HepG2 (cell line): ENCODE data around the gene CLPTM1. TPM values are rescaled to one million over a fixed set of nuclear protein-coding genes. Genes with fewer than 3 reads are reported as not detected.

Source experiments
- ERF ChIP-seq: IDR thresholded peaks from 2 replicates; pipeline ENCODE4 v1.6.1; 2018; ENCODE audit warnings: missing biosample characterization, missing genetic modification reagents
- GPN1 ChIP-seq: sonication (generic); formaldehyde crosslinking; IDR thresholded peaks from 2 replicates; pipeline ENCODE4 v1.5.1; 2020; ENCODE audit warnings: missing genetic modification reagents, borderline replicate concordance
- GTF2F1 ChIP-seq: fragments of 150-350 bp; IDR thresholded peaks from 2 replicates; pipeline ENCODE4 v1.6.1; 2014; ENCODE audit warnings: low read length
- HCFC1 ChIP-seq: fragments of 150-350 bp; IDR thresholded peaks from 2 replicates; pipeline ENCODE4 v1.6.1; 2014; ENCODE audit warnings: low read depth, low read length
- HMG20A ChIP-seq: IDR thresholded peaks from 2 replicates; pipeline ENCODE4 v1.6.1; 2016; ENCODE audit warnings: borderline replicate concordance
- KDM6A ChIP-seq: IDR thresholded peaks from 2 replicates; pipeline ENCODE4 v1.6.1; 2016; ENCODE audit warnings: low read depth
- NR2F6 ChIP-seq, 2 experiments: IDR thresholded peaks; 2 replicates each; pipeline ENCODE4 v1.6.1; 2016; ENCODE audit warnings: antibody characterized with exemption in 1 of 2, mild to moderate bottlenecking in 1 of 2
- TP53 ChIP-seq: sonication (generic); formaldehyde crosslinking; conservative IDR thresholded peaks from 2 replicates; pipeline ENCODE4 v1.4.0; 2020; ENCODE audit warnings: missing genetic modification reagents
- YY1 ChIP-seq: IDR thresholded peaks from 2 replicates; pipeline ENCODE4 v1.6.1; 2011; ENCODE audit warnings: low read length, low read depth, moderate library complexity, mild to moderate bottlenecking; ENCODE audit not compliant: insufficient read depth, insufficient replicate concordance
- ZFP36 ChIP-seq: fragments of 150-350 bp; IDR thresholded peaks from 2 replicates; pipeline ENCODE4 v1.6.1; 2018; ENCODE audit warnings: borderline replicate concordance, low read length, low read depth; ENCODE audit not compliant: partially characterized antibody
- ZNF20 ChIP-seq: sonication (generic); formaldehyde crosslinking; IDR thresholded peaks from 2 replicates; pipeline ENCODE4 v1.4.0; 2020; ENCODE audit warnings: mild to moderate bottlenecking, moderate library complexity, missing genetic modification reagents
- ZNF253 ChIP-seq: sonication (generic); formaldehyde crosslinking; IDR thresholded peaks from 2 replicates; pipeline ENCODE4 v1.8.0; 2022; ENCODE audit warnings: mild to moderate bottlenecking, missing genetic modification reagents, borderline replicate concordance
- ZSCAN25 ChIP-seq: sonication (generic); formaldehyde crosslinking; IDR thresholded peaks from 2 replicates; pipeline ENCODE4 v1.8.0; 2022; ENCODE audit warnings: mild to moderate bottlenecking, missing genetic modification reagents
- polyA plus RNA-seq, 8 experiments: library from polyadenylated mRNA; depleted of rRNA in 3 of 8; stranded (reverse) in 7 of 8; unstranded in 1 of 8; fragments of >200 nt; fragmentation: Illumina TruSeq in 4 of 8; extraction: Trizol in 4 of 8; gene quantifications; 2 replicates each; pipeline versions ENCODE4 v1.2.1 to v1.2.3, GENCODE V29; 2011 to 2016; ENCODE audit warnings: low read depth in 4 of 8, missing spikeins in 1 of 8, mixed read lengths in 1 of 8; ENCODE audit not compliant: insufficient read depth in 1 of 8
- total RNA-seq, 5 experiments: library from RNA; depleted of rRNA; stranded (reverse); fragments of >200 nt; fragmentation: Illumina TruSeq; extraction: Trizol; gene quantifications; 2 replicates each; pipeline ENCODE4 v1.2.3, GENCODE V29; 2016; ENCODE audit warnings: low read depth in 1 of 5
- TF ChIP-seq, protein P1 (sequence below): sonication (generic); formaldehyde crosslinking; IDR thresholded peaks from 2 replicates; pipeline ENCODE4 v1.4.0; 2020; ENCODE audit warnings: mild to moderate bottlenecking, missing genetic modification reagents, borderline replicate concordance
- TF ChIP-seq, protein P2 (sequence below): sonication (generic); formaldehyde crosslinking; IDR thresholded peaks from 2 replicates; pipeline ENCODE4 v1.8.0; 2022; ENCODE audit warnings: mild to moderate bottlenecking, missing genetic modification reagents, moderate library complexity
- TF ChIP-seq, protein P3 (sequence below): sonication (generic); formaldehyde crosslinking; IDR thresholded peaks from 2 replicates; pipeline ENCODE4 v1.4.0; 2020; ENCODE audit warnings: mild to moderate bottlenecking, missing genetic modification reagents
- TF ChIP-seq, protein P4 (sequence below): sonication (generic); formaldehyde crosslinking; IDR thresholded peaks from 2 replicates; pipeline ENCODE4 v1.8.1; 2022; ENCODE audit warnings: low read depth, mild to moderate bottlenecking, missing genetic modification reagents
- TF ChIP-seq, protein P5 (sequence below): sonication (generic); formaldehyde crosslinking; IDR thresholded peaks from 2 replicates; pipeline ENCODE4 v1.5.0; 2020; ENCODE audit warnings: missing genetic modification reagents, mild to moderate bottlenecking, borderline replicate concordance

CLPTM1 gene
- total and polyA plus RNA-seq, 2 of the 13 experiments (the other 11 are each of a cell fraction or from before 2014, with no cell fraction given): 34.9 to 42.8 TPM

DNA sequence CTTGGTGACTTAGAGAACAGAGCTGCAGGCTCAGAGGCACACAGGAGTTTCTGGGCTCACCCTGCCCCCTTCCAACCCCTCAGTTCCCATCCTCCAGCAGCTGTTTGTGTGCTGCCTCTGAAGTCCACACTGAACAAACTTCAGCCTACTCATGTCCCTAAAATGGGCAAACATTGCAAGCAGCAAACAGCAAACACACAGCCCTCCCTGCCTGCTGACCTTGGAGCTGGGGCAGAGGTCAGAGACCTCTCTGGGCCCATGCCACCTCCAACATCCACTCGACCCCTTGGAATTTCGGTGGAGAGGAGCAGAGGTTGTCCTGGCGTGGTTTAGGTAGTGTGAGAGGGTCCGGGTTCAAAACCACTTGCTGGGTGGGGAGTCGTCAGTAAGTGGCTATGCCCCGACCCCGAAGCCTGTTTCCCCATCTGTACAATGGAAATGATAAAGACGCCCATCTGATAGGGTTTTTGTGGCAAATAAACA, 30.9 kb upstream of the CLPTM1 start (continued):
- TF ChIP-seq, protein P1, sequence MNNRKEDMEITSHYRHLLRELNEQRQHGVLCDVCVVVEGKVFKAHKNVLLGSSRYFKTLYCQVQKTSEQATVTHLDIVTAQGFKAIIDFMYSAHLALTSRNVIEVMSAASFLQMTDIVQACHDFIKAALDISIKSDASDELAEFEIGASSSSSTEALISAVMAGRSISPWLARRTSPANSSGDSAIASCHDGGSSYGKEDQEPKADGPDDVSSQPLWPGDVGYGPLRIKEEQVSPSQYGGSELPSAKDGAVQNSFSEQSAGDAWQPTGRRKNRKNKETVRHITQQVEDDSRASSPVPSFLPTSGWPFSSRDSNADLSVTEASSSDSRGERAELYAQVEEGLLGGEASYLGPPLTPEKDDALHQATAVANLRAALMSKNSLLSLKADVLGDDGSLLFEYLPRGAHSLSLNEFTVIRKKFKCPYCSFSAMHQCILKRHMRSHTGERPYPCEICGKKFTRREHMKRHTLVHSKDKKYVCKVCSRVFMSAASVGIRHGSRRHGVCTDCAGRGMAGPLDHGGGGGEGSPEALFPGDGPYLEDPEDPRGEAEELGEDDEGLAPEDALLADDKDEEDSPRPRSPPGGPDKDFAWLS (CRISPR knock-in tag): 0 out of 2 replicates have a peak, but pooled peaks have one; percentile 78
- TF ChIP-seq GTF2F1: no peak
- peak; percentile 56; the same call in 1 of the 2 replicates for TF ChIP-seq TP53 (CRISPR knock-in tag)
- TF ChIP-seq, protein P2, sequence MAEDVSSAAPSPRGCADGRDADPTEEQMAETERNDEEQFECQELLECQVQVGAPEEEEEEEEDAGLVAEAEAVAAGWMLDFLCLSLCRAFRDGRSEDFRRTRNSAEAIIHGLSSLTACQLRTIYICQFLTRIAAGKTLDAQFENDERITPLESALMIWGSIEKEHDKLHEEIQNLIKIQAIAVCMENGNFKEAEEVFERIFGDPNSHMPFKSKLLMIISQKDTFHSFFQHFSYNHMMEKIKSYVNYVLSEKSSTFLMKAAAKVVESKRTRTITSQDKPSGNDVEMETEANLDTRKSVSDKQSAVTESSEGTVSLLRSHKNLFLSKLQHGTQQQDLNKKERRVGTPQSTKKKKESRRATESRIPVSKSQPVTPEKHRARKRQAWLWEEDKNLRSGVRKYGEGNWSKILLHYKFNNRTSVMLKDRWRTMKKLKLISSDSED (CRISPR knock-in tag): no peak
- TF ChIP-seq ZNF253 (CRISPR knock-in tag): no peak
- TF ChIP-seq, protein P3, sequence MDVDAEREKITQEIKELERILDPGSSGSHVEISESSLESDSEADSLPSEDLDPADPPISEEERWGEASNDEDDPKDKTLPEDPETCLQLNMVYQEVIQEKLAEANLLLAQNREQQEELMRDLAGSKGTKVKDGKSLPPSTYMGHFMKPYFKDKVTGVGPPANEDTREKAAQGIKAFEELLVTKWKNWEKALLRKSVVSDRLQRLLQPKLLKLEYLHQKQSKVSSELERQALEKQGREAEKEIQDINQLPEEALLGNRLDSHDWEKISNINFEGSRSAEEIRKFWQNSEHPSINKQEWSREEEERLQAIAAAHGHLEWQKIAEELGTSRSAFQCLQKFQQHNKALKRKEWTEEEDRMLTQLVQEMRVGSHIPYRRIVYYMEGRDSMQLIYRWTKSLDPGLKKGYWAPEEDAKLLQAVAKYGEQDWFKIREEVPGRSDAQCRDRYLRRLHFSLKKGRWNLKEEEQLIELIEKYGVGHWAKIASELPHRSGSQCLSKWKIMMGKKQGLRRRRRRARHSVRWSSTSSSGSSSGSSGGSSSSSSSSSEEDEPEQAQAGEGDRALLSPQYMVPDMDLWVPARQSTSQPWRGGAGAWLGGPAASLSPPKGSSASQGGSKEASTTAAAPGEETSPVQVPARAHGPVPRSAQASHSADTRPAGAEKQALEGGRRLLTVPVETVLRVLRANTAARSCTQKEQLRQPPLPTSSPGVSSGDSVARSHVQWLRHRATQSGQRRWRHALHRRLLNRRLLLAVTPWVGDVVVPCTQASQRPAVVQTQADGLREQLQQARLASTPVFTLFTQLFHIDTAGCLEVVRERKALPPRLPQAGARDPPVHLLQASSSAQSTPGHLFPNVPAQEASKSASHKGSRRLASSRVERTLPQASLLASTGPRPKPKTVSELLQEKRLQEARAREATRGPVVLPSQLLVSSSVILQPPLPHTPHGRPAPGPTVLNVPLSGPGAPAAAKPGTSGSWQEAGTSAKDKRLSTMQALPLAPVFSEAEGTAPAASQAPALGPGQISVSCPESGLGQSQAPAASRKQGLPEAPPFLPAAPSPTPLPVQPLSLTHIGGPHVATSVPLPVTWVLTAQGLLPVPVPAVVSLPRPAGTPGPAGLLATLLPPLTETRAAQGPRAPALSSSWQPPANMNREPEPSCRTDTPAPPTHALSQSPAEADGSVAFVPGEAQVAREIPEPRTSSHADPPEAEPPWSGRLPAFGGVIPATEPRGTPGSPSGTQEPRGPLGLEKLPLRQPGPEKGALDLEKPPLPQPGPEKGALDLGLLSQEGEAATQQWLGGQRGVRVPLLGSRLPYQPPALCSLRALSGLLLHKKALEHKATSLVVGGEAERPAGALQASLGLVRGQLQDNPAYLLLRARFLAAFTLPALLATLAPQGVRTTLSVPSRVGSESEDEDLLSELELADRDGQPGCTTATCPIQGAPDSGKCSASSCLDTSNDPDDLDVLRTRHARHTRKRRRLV (CRISPR knock-in tag): no peak
- peak; percentile 55 for TF ChIP-seq YY1
- peak; percentile 99 for TF ChIP-seq KDM6A (CRISPR knock-in tag)
- TF ChIP-seq ERF (CRISPR knock-in tag): peak; percentile 93
- no peak for TF ChIP-seq ZNF20
- TF ChIP-seq, protein P4, sequence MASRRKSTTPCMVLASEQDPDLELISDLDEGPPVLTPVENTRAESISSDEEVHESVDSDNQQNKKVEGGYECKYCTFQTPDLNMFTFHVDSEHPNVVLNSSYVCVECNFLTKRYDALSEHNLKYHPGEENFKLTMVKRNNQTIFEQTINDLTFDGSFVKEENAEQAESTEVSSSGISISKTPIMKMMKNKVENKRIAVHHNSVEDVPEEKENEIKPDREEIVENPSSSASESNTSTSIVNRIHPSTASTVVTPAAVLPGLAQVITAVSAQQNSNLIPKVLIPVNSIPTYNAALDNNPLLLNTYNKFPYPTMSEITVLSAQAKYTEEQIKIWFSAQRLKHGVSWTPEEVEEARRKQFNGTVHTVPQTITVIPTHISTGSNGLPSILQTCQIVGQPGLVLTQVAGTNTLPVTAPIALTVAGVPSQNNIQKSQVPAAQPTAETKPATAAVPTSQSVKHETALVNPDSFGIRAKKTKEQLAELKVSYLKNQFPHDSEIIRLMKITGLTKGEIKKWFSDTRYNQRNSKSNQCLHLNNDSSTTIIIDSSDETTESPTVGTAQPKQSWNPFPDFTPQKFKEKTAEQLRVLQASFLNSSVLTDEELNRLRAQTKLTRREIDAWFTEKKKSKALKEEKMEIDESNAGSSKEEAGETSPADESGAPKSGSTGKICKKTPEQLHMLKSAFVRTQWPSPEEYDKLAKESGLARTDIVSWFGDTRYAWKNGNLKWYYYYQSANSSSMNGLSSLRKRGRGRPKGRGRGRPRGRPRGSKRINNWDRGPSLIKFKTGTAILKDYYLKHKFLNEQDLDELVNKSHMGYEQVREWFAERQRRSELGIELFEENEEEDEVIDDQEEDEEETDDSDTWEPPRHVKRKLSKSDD: peak; percentile 94
- TF ChIP-seq ZFP36: no peak
- TF ChIP-seq HCFC1: no peak
- TF ChIP-seq ZSCAN25 (CRISPR knock-in tag): peak; percentile 84; the same call in 1 of the 2 replicates
- peak; percentile 100 for TF ChIP-seq NR2F6 (IDR thresholded peaks at IDR 0.05)
- peak; percentile 100 for TF ChIP-seq NR2F6 (CRISPR knock-in tag; IDR thresholded peaks at IDR 0.05)
- TF ChIP-seq GPN1: no peak
- peak; percentile 93 for TF ChIP-seq HMG20A (CRISPR knock-in tag)
- TF ChIP-seq, protein P5, sequence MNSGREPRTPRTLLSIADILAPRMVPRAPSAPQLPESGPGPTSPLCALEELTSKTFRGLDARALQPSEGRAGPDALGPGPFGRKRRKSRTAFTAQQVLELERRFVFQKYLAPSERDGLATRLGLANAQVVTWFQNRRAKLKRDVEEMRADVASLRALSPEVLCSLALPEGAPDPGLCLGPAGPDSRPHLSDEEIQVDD (CRISPR knock-in tag): no peak
